Left renal cortex interstitium (tissue), 4 donors: ENCODE measurements around the gene MINDY1. TPM values are rescaled to one million over a fixed set of nuclear protein-coding genes. Genes with fewer than 3 reads are reported as not detected.

Experiments
- DNase-seq, 4 donors: peaks; one replicate each; pipeline ENCODE4 v3.0.0-alpha.2; 2013; ENCODE audit warnings: low read depth in 4 of 4, low spot score in 2 of 4, missing footprints in 1 of 4
- polyA plus RNA-seq, 4 donors: library from polyadenylated mRNA; unstranded; fragments of 120-200 nt; gene quantifications; one replicate each; pipeline ENCODE4 v1.2.1, GENCODE V29; 2013; ENCODE audit not compliant: insufficient read length in 4 of 4

MINDY1 gene
- polyA plus RNA-seq, 4 donors = 38.1 to 59.4 (median 46.7) TPM

- DNase-seq = no peak
Measured at GRCh38 chr1:150969626-150970025, 37.1 kb downstream of the MINDY1 start.

GRCh38 chr1:150968491-150968890 lies 38.2 kb downstream of the MINDY1 start:
- DNase-seq = no peak

GRCh38 chr1:150967936-150968335 lies 38.8 kb downstream of the MINDY1 start:
- no peak for DNase-seq

GRCh38 chr1:150966011-150966410 lies 40.7 kb downstream of the MINDY1 start:
- no peak for DNase-seq

- no peak for DNase-seq
Measured at GRCh38 chr1:150965605-150966004, 41.1 kb downstream of the MINDY1 start.

GRCh38 chr1:150964164-150964489 lies 42.6 kb downstream of the MINDY1 start:
- no peak for DNase-seq

GRCh38 chr1:150963321-150964163 lies 43.2 kb downstream of the MINDY1 start:
- DNase-seq = no peak

- DNase-seq = no peak
Measured at GRCh38 chr1:150961756-150962155, 44.9 kb downstream of the MINDY1 start.

GRCh38 chr1:150960646-150961045 lies 46.1 kb downstream of the MINDY1 start:
- no peak for DNase-seq

- DNase-seq = no peak
Measured at GRCh38 chr1:150957666-150958065, 49.0 kb downstream of the MINDY1 start.

GRCh38 chr1:150955280-150955679 lies 51.4 kb downstream of the MINDY1 start:
- DNase-seq = no peak

GRCh38 chr1:150954708-150955107 lies 52.0 kb downstream of the MINDY1 start:
- no peak for DNase-seq

Other genes with a start within 250 kb of the MINDY1 start
- gene CTSS, start 241.1 kb downstream of the MINDY1 start, polyA plus RNA-seq = 10 to 100 TPM in 2 of 4 donors, 1 to 10 TPM in 2; 9.1 to 14.7 (median 10.2) TPM
- 10 to 100 TPM; 20.0 to 30.7 (median 29.8) TPM for gene CTSK, start 198.6 kb downstream of the MINDY1 start, polyA plus RNA-seq
- 10 to 100 TPM; 54.2 to 63.1 (median 59.1) TPM for gene ARNT, start 130.3 kb downstream of the MINDY1 start, polyA plus RNA-seq
- gene CTXND2, start 119.8 kb downstream of the MINDY1 start, polyA plus RNA-seq = under 1 TPM in 2 of 4 donors, not detected in 2; 0.11 to 0.16 TPM
- 10 to 100 TPM; 57.6 to 94.5 (median 80.2) TPM for gene SETDB1, start 80.5 kb downstream of the MINDY1 start, polyA plus RNA-seq
- gene CERS2, start 32.1 kb downstream of the MINDY1 start, polyA plus RNA-seq = 100 to 1,000 TPM; 275 to 297 (median 293) TPM
- 10 to 100 TPM; 12.3 to 18.6 (median 15.7) TPM for gene ANXA9, start 24.6 kb downstream of the MINDY1 start, polyA plus RNA-seq
- 10 to 100 TPM; 40.6 to 47.9 (median 43.7) TPM for gene PRUNE1, start 1.5 kb upstream of the MINDY1 start, polyA plus RNA-seq
- gene BNIPL, start 29.7 kb upstream of the MINDY1 start, polyA plus RNA-seq = 1 to 10 TPM; 1.3 to 5.2 (median 2.7) TPM
- gene C1orf56, start 40.8 kb upstream of the MINDY1 start, polyA plus RNA-seq = 10 to 100 TPM in 2 of 4 donors, 1 to 10 TPM in 2; 9.0 to 14.8 (median 10.2) TPM
- gene CDC42SE1, start 52.7 kb upstream of the MINDY1 start, polyA plus RNA-seq = 10 to 100 TPM; 60.1 to 86.6 (median 80.3) TPM
- gene MLLT11, start 53.5 kb upstream of the MINDY1 start, polyA plus RNA-seq = 10 to 100 TPM; 24.0 to 26.1 (median 24.6) TPM
- 10 to 100 TPM in 3 of 4 donors, 1 to 10 TPM in 1; 9.6 to 14.9 (median 11.6) TPM for gene GABPB2, start 63.9 kb upstream of the MINDY1 start, polyA plus RNA-seq
- gene SEMA6C, start 139.7 kb upstream of the MINDY1 start, polyA plus RNA-seq = 10 to 100 TPM; 22.4 to 34.6 (median 28.6) TPM
- gene TNFAIP8L2, start 149.7 kb upstream of the MINDY1 start, polyA plus RNA-seq = 1 to 10 TPM; 1.2 to 2.2 (median 1.3) TPM
- 10 to 100 TPM; 15.6 to 19.7 (median 16.8) TPM for gene LYSMD1, start 159.0 kb upstream of the MINDY1 start, polyA plus RNA-seq
- 10 to 100 TPM; 35.1 to 42.5 (median 41.1) TPM for gene SCNM1, start 159.2 kb upstream of the MINDY1 start, polyA plus RNA-seq
- 1 to 10 TPM in 3 of 4 donors, under 1 TPM in 1; 0.75 to 1.5 (median 1.2) TPM for gene TMOD4, start 169.1 kb upstream of the MINDY1 start, polyA plus RNA-seq
- 10 to 100 TPM; 66.6 to 74.2 (median 71.6) TPM for gene VPS72, start 183.3 kb upstream of the MINDY1 start, polyA plus RNA-seq
- 10 to 100 TPM; 51.5 to 76.7 (median 70.4) TPM for gene PIP5K1A, start 191.7 kb upstream of the MINDY1 start, polyA plus RNA-seq
- gene PSMD4, start 247.8 kb upstream of the MINDY1 start, polyA plus RNA-seq = 100 to 1,000 TPM; 162 to 171 (median 168) TPM